Nephron (organoid): Measurements from ENCODE around the gene RANGRF.

ENCODE experiments used
- H3K27ac Mint-ChIP-seq, 3 experiments: 2 replicates each; pipeline ENCODE4 v1.8.0; 2020; ENCODE audit warnings: mixed read lengths in 3 of 3, mild to moderate bottlenecking in 2 of 3, moderate library complexity in 1 of 3
- H3K27me3 Mint-ChIP-seq: 2 replicates; pipeline ENCODE4 v1.8.0; 2021; ENCODE audit warnings: low read depth, mild to moderate bottlenecking, moderate library complexity, mixed read lengths
- H3K36me3 Mint-ChIP-seq: 2 replicates; pipeline ENCODE4 v1.8.0; 2020; ENCODE audit warnings: low read depth, mixed read lengths
- H3K4me1 Mint-ChIP-seq: 2 replicates; pipeline ENCODE4 v1.8.0; 2020; ENCODE audit warnings: mixed read lengths
- H3K4me3 Mint-ChIP-seq, 3 experiments: 2 replicates each; pipeline ENCODE4 v1.8.0; 2020; ENCODE audit warnings: mild to moderate bottlenecking in 3 of 3, mixed read lengths in 3 of 3, moderate library complexity in 2 of 3
- H3K9me3 Mint-ChIP-seq: 2 replicates; pipeline ENCODE4 v1.8.0; 2020; ENCODE audit warnings: mixed read lengths
- TF ChIP-seq, protein P1 (sequence below), 3 experiments: fragments of 200-600 bp; sonication (generic); IDR thresholded peaks; one replicate each; pipeline ENCODE4 v1.5.0; 2021; ENCODE audit warnings: antibody characterized with exemption in 3 of 3; ENCODE audit not compliant: unreplicated experiment in 3 of 3

Gene RANGRF

GRCh38 chr17:8268550-8269298 is 19.7 kb upstream of the RANGRF start:
- Mint-ChIP-seq H3K27me3 (no peaks in the 10 kb centered on the region), H3K4me3 (no peak overlapping the region), H3K9me3 (no peaks in the 10 kb centered on the region), H3K4me1 (peaks cover 3% of the 10 kb centered on the region), H3K27ac (no peak overlapping the region), H3K36me3 (peaks cover 39% of the 10 kb centered on the region)
- TF ChIP-seq, protein P1, sequence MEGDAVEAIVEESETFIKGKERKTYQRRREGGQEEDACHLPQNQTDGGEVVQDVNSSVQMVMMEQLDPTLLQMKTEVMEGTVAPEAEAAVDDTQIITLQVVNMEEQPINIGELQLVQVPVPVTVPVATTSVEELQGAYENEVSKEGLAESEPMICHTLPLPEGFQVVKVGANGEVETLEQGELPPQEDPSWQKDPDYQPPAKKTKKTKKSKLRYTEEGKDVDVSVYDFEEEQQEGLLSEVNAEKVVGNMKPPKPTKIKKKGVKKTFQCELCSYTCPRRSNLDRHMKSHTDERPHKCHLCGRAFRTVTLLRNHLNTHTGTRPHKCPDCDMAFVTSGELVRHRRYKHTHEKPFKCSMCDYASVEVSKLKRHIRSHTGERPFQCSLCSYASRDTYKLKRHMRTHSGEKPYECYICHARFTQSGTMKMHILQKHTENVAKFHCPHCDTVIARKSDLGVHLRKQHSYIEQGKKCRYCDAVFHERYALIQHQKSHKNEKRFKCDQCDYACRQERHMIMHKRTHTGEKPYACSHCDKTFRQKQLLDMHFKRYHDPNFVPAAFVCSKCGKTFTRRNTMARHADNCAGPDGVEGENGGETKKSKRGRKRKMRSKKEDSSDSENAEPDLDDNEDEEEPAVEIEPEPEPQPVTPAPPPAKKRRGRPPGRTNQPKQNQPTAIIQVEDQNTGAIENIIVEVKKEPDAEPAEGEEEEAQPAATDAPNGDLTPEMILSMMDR (IDR thresholded peaks at IDR 0.05; ENCODE audit: unreplicated experiment in 3 of 3) = no peak

DNA sequence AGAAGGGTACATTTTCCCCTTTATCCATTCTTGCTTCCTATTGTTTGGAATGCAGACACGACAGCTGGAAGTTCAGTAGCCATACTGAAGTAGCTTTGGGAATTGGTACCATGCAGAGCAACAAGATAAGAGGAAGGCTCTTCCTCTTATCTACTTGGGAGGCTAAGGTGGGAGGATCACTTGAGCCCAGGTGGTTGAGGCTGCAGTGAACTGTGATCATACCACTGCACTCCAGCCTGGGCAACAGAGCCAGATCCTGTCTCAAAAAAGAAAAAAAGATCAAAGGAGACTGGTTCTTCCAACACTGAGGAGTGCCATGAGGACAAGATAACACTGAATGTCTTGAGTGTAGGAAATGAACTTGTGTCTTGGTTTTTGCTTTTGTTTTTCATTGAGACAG is 16.0 kb upstream of the RANGRF start:
- TF ChIP-seq, protein P1 (IDR thresholded peaks at IDR 0.05; ENCODE audit: unreplicated experiment in 3 of 3) = no peak
- no peak overlapping the region for H3K27ac Mint-ChIP-seq
- H3K36me3 Mint-ChIP-seq = peaks cover 25% of the 10 kb centered on the region
- H3K4me1 Mint-ChIP-seq = peaks cover 10% of the 10 kb centered on the region
- H3K27me3 Mint-ChIP-seq = no peaks in the 10 kb centered on the region
- no peaks in the 10 kb centered on the region for H3K9me3 Mint-ChIP-seq
- H3K4me3 Mint-ChIP-seq = no peak overlapping the region

GRCh38 chr17:8273884-8274444 is 14.5 kb upstream of the RANGRF start:
- Mint-ChIP-seq H3K27ac (peak overlapping the region; percentile 89 to 97 (median 89)), H3K4me3 (no peak overlapping the region), H3K9me3 (no peaks in the 10 kb centered on the region), H3K36me3 (peaks cover 23% of the 10 kb centered on the region), H3K4me1 (peaks cover 10% of the 10 kb centered on the region), H3K27me3 (no peaks in the 10 kb centered on the region)
- TF ChIP-seq, protein P1 (IDR thresholded peaks at IDR 0.05; ENCODE audit: unreplicated experiment in 3 of 3) = no peak

- Mint-ChIP-seq H3K27ac (no peak overlapping the region), H3K36me3 (peaks cover 18% of the 10 kb centered on the region), H3K9me3 (no peaks in the 10 kb centered on the region), H3K4me3 (no peak overlapping the region), H3K4me1 (peaks cover 10% of the 10 kb centered on the region), H3K27me3 (no peaks in the 10 kb centered on the region)
- TF ChIP-seq, protein P1 (IDR thresholded peaks at IDR 0.05; ENCODE audit: unreplicated experiment in 3 of 3) = no peak
These were observed 13.7 kb upstream of the RANGRF start for GRCh38 chr17:8274816-8275215.

DNA sequence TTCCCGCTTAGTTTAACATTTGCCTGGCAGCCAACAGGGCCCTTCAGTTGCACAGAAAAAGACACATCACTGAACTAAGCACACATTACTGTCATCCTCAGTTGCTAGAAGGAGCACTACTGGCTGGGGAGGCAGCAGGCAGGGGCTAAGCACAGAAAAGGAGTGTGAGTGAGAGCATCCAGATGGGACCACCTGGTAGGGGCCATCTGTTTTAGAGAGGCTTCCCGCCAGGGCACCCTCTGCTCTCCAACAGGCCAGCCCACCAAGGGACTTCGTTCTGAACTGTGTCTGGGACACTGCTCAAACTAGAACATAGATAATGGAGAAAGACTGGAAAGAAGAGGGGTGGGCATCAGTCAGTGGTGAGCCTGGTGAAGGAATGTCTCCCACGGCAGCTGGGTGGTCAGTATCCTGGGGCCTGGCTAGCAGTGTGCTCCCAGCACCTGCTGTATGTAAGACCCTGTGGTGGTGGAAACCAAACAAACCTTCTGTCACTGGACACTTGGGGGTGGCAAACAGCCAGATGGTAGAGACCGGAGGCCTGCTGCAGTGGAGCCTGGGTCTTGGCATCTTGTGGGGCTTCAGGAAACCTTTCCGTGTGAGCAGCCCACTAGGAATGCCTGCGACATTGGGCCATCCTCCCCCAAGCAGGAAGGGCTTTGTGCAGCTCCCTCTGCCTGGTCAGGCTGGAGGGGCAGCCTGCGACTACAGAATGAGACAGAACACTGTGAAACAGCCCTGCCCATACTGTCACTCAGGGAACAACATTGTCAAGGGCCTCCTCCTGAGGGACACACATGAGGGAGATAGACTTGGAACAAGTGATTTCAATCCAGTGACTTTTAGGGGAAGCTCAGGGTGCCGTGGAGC is 12.8 kb upstream of the RANGRF start:
- Mint-ChIP-seq H3K4me3 (no peak overlapping the region), H3K36me3 (peaks cover 17% of the 10 kb centered on the region), H3K27ac (peak overlapping the region; percentile 49 to 88 (median 59)), H3K9me3 (no peaks in the 10 kb centered on the region), H3K27me3 (no peaks in the 10 kb centered on the region), H3K4me1 (peaks cover 10% of the 10 kb centered on the region)
- TF ChIP-seq, protein P1 (IDR thresholded peaks at IDR 0.05; ENCODE audit: unreplicated experiment in 3 of 3) = no peak
